H1 (cell line): ENCODE results near the gene ATCAY.

Experiments used
- BACH1 ChIP-seq: IDR thresholded peaks from 2 replicates; pipeline ENCODE4 v1.6.1; 2012; ENCODE audit warnings: low read length, improper control_type of control experiment
- EP300 ChIP-seq, 2 experiments: IDR thresholded peaks; 1 replicate in 1 of 2; 2 replicates in 1 of 2; pipeline ENCODE4 v1.6.1; 2011 to 2012; ENCODE audit warnings: low read depth in 2 of 2, low read length in 2 of 2, mild to moderate bottlenecking in 2 of 2, borderline replicate concordance in 1 of 2, inconsistent platforms in 1 of 2, moderate library complexity in 1 of 2
- POLR2AphosphoS5 ChIP-seq: IDR thresholded peaks from 2 replicates; pipeline ENCODE4 v1.6.1; 2011; ENCODE audit warnings: low read depth, low read length
- TEAD4 ChIP-seq: IDR thresholded peaks from 2 replicates; pipeline ENCODE4 v1.6.1; 2012; ENCODE audit warnings: low read depth, low read length, inconsistent platforms, mixed read lengths
- TF ChIP-seq, protein P1 (sequence below), 3 experiments: IDR thresholded peaks; 1 replicate in 2 of 3; 2 replicates in 1 of 3; pipeline versions ENCODE4 v1.5.1 to v1.6.1; 2011; ENCODE audit warnings: low read length in 3 of 3, mild to moderate bottlenecking in 3 of 3, inconsistent platforms in 2 of 3, low read depth in 1 of 3, moderate library complexity in 1 of 3; ENCODE audit not compliant: insufficient read depth in 1 of 3; ENCODE audit errors: control extremely low read depth in 1 of 3

DNA sequence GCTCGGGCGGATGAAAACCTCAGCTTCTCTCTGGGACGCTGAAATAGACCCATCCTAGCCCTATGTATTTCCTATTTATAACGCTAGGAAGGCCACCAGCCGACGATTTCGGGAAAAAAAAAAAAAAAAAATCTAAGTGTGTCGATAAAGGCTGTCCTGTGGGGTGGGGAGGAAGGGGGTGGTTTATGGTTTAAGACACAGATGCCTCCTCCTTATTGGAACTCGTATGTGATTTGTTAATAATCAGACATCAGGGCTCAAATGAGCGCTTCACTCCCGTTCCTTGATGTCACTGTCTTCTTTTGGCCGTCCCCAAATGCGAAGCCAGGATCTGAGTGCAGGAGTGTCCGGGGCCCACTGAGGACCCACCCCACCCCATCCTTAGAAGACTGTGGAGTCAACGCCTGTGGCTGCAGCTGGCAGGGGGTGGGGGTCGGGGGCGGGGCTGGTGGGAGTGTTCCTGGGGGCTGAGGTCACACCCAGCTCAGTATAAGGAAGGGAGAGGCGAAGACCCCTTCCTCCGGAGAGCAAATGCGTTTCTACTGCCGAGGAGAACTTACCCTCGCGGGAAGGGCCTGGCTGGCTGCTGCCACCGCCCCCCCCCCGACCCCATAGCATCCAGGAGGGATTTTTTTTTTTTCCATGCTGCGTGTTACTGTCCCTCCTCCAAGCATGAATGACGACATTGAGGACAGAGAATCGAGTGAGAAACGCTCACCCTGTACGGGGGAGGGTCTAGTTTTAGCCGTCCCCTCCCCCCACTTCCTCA is 971 bp downstream of the ATCAY start:
- TF ChIP-seq, protein P1, sequence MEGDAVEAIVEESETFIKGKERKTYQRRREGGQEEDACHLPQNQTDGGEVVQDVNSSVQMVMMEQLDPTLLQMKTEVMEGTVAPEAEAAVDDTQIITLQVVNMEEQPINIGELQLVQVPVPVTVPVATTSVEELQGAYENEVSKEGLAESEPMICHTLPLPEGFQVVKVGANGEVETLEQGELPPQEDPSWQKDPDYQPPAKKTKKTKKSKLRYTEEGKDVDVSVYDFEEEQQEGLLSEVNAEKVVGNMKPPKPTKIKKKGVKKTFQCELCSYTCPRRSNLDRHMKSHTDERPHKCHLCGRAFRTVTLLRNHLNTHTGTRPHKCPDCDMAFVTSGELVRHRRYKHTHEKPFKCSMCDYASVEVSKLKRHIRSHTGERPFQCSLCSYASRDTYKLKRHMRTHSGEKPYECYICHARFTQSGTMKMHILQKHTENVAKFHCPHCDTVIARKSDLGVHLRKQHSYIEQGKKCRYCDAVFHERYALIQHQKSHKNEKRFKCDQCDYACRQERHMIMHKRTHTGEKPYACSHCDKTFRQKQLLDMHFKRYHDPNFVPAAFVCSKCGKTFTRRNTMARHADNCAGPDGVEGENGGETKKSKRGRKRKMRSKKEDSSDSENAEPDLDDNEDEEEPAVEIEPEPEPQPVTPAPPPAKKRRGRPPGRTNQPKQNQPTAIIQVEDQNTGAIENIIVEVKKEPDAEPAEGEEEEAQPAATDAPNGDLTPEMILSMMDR (IDR thresholded peaks at IDR 0.05; ENCODE audit: control extremely low read depth in 1 of 3, insufficient read depth in 1 of 3, low read depth in 1 of 3, low read length in 3 of 3): no peak
- no peak for TF ChIP-seq EP300 (IDR thresholded peaks at IDR 0.05; ENCODE audit: borderline replicate concordance in 1 of 2, low read depth in 2 of 2, low read length in 2 of 2)
- no peak for TF ChIP-seq TEAD4
- TF ChIP-seq POLR2AphosphoS5: no peak
- no peak for TF ChIP-seq BACH1
